Measurements from ENCODE around the gene OLIG3.

The OLIG3 gene

GRCh38 chr6:137495703-137496336 is 1.6 kb upstream of the OLIG3 start:
- no peak for DNase-seq

- no peak for DNase-seq
Observed at GRCh38 chr6:137494988-137495702, 951 bp upstream of the OLIG3 start.

- DNase-seq = no peak
Observed at GRCh38 chr6:137493218-137494038, 766 bp downstream of the OLIG3 start.

GRCh38 chr6:137492289-137493217 is 1.6 kb downstream of the OLIG3 start:
- no peak for DNase-seq

GRCh38 chr6:137491478-137491877 is 2.7 kb downstream of the OLIG3 start:
- DNase-seq = no peak

- DNase-seq = no peak
Observed at GRCh38 chr6:137490961-137491360, 3.2 kb downstream of the OLIG3 start.

- DNase-seq = no peak
Observed at GRCh38 chr6:137490006-137490905, 3.9 kb downstream of the OLIG3 start.

GRCh38 chr6:137489046-137490005 is 4.9 kb downstream of the OLIG3 start:
- DNase-seq = no peak

GRCh38 chr6:137488150-137489045 is 5.8 kb downstream of the OLIG3 start:
- DNase-seq = no peak

GRCh38 chr6:137487869-137488149 is 6.4 kb downstream of the OLIG3 start:
- no peak for DNase-seq

- DNase-seq = no peak
Observed at GRCh38 chr6:137487181-137487868, 6.9 kb downstream of the OLIG3 start.

GRCh38 chr6:137486416-137486815 is 7.8 kb downstream of the OLIG3 start:
- DNase-seq = no peak

GRCh38 chr6:137480431-137480830 is 13.8 kb downstream of the OLIG3 start:
- DNase-seq = no peak

GRCh38 chr6:137475103-137475502 is 19.1 kb downstream of the OLIG3 start:
- no peak for DNase-seq

GRCh38 chr6:137473598-137473997 is 20.6 kb downstream of the OLIG3 start:
- no peak for DNase-seq

- no peak for DNase-seq
Observed at GRCh38 chr6:137472641-137473137, 21.5 kb downstream of the OLIG3 start.

- no peak for DNase-seq
Observed at GRCh38 chr6:137471986-137472385, 22.2 kb downstream of the OLIG3 start.

GRCh38 chr6:137471497-137471896 is 22.7 kb downstream of the OLIG3 start:
- DNase-seq = no peak

GRCh38 chr6:137467211-137467610 is 27.0 kb downstream of the OLIG3 start:
- DNase-seq = no peak
